IPS-NIHi11 (cell line): ENCODE results near the gene KCNQ5.

Experiments used
- DNase-seq: peaks from one replicate; pipeline ENCODE4 v3.0.0; 2012; ENCODE audit warnings: mixed read lengths, low spot score

The KCNQ5 gene

DNA sequence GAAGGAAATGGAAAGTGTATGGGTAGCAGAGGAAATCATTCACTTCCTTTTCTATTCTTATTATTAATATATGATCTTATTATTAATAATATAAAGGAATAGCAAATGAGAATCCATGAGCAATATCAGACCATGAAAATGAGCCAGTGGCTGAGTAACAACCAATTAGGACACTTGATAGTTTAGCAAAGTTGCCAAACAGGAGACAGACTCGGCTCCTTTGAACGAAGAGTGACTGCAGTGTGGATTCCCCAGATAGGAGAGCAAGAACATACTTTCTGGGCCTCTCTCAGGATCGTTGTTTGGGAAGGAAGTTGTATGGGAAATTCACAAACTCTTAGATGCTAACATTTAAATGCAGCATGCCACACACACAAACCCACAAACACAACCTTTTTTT is 381.4 kb downstream of the KCNQ5 start:
- no peak for DNase-seq

DNA sequence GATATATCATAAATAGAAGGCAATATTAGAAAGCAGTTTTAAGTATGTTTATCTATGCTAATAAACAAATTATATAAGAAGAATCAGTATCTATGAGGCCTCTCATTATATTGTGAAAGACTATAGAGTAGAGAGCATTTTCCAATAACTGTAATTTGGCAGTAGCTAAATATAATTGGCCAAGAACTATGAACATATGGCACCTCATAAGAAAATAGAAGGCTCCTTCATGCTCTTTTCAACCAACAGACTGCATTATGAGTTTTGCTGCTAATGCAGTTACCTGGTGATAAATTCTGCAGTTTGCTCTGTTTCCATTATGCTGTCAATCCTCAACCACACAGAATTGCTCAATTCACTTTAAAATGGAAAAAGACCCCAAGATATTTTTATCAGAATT is 382.4 kb downstream of the KCNQ5 start:
- no peak for DNase-seq

DNA sequence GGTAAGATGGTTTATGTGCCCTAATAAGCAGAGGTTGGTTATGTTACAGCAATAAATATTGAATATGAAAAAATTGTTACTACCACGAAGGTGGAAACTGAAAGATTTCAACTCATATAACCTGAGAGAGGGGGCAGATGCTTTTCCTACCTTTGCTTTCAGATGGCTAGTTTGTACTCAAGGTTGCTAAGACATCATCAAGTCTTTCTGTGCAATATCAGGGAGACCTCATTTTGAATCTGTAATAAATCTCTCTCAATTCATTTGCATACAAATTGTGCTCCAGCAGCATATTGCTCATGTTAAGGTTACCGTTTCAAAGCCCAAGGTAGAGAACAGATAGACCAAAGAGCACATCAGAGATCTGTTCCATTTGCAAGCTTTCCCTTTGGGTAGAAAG is 383.0 kb downstream of the KCNQ5 start:
- DNase-seq = no peak

DNA sequence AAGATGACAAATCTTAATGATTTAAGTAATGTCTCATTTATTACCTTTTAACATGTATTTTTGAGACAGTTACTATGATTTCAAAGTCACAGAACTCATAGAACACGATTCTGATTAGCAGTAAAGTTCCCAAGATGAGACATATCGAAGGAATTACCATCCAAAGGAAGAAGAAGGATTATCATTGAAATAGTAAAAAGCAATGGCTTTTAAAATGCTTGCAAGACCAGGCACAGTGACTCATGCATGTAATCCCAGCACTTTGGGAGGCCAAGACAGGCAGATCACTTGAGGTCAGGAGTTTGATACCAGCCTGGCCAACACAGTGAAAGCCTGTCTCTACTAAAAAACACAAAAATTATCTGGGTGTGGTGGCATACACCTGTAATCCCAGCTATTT is 384.3 kb downstream of the KCNQ5 start:
- no peak for DNase-seq

DNA sequence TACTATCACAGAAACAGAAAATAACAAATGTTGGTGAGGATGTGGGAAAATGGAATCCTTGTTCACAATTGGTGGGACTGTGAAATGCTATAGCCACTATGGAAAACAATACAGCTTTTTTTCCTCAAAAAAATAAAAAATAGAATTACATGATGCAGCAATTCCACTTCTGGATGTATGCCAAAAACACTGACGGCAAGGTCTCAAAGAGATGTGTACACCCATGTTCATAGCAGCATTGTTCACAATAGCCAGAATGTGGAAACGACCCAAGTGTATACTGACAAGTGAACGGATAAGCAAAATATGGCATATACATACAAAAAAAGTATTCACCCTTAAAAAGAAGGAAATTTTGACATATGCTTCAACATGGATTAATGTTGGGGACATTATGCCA is 390.1 kb downstream of the KCNQ5 start:
- no peak for DNase-seq

DNA sequence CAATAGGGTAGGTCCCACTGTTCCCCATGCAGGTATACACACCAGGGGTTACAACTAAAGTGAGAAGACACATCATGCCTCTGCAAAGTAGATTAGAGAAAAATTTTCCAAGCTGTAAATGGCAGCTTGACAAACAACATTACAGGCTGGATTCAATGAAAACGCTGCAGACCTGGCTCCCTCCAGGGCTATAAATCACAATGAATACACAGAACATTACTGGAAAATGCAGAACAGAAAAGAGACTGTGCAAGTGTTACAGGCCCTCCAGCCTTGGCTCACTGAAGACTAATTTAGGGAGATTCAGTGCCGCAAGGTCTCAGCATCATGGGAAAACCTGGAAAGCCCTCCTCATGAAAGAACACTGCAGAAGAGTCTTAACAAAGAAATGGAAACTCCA is 395.6 kb downstream of the KCNQ5 start:
- DNase-seq = no peak

DNA sequence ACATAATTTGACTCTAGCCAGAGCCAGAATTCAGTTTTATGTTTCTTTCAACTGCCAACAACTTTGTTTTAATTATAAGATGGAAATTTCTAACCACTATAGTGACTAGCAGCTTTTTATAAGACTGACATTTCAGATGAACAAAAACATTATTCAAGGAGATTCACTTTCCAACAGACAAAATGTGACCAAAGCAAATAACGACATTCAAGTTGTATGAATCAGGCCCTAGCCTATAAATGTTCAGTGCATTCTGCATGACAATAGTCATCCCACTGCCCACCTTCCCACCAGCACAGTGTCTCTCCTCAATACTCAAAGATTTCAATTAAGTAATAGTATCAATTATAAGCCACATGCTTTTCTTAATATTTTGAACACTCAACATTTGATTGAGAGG is 402.7 kb downstream of the KCNQ5 start:
- no peak for DNase-seq

DNA sequence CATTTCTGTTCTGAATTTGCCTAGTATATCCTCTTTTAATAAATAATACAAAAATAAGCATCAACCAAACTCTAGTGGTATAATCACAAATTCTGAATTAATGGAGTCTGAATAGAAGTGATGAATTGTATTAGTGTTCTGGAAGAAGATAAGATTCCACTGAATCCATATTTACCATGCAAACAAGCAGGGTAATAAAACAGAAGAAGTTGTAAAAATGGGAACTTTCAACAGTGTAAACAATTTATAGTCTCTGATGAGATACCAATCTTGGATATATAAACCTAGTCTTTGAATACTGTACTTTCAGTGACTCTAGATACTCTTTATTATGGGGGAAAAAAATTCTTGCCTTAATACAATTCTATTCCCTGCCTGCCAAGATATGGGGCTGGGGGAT is 405.8 kb downstream of the KCNQ5 start:
- DNase-seq = no peak

DNA sequence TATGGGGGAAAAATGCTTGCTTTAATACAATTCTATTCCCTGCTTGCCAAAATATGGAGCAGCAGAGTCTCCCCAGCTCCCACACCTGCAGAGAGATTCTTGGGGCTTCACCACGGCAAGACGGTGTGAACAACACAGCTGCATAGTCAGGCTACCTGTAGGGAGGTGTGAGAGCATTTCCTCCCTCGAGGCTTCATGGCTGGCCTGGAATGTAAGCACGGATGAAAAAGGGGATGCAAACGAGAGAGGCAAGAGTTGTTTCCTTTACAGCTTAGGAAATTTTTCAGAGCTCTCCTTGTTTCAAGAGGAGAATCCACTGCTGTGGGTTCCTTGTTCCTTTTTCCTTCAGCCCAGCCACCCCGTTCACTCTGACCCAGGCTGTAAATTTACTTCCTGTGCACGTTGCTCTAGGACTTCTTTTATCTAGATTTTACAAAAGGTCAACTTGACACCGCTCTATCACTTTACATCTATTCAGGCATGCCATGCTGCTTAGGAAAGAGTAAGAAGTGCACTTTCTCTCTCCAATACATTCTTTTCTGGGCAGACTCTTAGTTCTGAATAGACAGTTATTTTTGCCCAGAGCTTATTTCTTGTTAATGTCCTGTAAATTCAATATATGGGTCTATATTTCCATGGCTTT is 406.4 kb downstream of the KCNQ5 start:
- DNase-seq = peak; percentile 17

DNA sequence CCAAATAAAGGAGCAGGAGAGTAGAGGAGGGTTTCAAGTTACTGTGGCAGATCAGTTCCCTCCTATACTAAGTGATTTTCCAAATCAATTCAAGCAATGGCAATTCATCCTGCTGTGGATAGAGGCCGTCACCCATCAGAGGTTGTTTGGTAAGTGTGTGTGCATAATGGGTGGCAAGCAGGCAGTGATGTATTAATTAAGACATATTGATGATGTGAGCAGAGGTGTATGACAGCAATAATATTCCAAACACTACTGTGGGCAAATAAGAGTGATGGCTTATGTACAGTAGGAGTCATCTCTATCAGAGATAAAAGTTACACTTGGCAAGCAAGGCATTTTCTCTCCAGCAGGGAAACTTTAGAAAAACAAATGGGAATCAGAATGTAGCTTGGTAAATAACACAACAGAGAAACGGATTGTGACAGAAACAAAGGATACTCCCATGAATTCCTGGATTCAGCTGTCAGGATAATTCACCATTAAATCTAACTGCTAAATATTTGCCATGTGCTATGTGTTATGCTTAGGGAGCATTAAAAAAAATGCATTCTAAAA is 407.1 kb downstream of the KCNQ5 start:
- no peak for DNase-seq

DNA sequence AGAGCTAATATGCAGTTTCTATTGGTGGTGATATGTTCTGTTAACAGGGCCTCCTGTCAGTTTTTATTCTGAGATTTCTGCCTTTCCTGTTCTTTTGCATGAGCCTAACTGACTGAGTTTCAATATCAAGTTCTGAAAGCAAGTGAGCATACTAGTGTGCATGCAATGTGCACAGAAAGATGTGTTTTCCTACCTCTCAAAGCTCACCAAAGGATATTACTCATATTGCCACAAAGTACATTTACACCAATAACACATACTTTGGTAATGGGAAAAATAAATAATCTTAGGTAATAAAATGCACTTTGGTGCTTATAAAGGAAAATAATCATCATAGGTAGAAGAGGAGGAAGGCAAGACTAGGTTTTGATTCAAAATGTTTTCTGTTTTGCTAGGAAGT is 408.4 kb downstream of the KCNQ5 start:
- DNase-seq = no peak

DNA sequence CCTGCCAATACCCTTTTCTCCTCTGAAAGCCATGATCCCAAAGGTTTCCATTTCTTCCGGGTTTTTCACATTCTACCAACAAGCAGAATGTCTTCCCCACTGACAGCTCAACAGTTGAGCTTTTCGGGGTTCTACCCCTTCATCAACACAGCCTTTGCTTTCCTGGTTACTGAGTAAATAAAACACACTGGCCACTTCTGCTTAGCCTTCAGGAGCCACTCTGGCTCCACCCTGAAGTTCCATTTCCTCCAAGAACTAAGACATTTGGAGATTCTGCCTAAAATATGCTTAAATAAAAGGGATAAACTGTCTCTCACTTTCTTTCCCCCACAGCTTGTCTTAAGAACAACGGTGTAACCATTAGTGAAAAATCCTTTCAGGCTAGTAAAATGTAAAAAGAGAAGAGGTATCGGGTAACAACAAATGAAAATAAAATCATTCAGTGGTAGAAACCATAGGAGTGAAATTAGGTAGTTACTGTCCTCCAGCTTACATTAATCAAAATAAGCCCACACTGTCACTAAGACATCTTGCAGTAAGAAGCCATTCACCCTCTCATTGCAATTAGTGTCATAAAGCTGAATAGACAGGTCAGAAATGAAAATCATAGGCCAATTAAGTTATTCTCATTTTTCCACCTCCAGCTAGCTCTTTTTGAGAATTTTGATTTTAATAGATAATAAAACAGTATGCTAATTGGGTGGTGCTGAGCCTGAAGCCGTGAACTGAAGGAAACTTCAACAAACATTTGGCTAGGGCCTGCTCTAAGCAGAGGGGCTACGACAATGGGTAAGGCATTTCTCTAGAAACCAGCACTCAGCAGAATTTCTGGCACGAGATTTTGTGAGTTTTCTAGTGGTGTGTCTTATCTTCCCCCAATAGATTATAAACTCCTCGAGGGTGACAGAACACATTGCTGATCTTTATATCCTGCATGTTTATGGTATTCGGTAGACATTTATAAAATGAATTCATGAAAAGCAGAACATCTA is 409.2 kb downstream of the KCNQ5 start:
- DNase-seq = no peak

DNA sequence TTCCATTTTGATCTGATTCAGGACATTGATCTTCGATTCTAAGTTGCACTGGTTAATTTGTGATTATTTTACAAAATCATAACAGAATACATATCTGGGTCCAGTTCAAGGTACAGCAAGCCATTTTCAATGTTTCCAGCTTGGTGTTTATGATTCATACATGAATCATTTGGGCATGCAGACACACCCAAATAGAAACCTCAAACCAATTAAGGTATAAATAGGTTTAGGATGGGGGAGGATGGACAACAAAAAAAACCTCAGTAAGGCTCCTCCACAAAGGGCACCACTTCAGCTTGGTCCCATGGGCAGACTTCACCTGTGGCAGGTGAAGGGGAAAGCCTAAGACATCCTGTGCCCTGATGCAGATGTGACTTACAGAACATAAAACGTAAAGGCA is 410.7 kb downstream of the KCNQ5 start:
- no peak for DNase-seq

DNA sequence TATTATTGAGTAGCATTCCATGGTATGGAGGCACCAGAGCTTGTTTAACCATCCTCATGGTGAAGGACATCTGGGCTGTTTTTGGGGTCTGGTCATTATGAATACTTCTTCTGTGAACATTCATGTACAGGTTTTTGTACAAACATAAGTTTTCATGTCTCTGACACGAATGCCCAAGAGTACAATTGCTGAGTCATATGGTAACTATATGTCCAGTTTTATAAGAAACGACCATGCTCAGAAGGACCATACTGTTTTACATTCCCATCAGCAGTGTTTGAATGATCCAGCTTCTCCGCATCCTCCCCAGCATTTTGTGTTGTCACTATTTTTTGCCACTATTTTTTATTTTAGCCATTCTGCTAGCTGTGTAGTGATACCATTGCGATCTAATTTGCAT is 414.8 kb downstream of the KCNQ5 start:
- DNase-seq = no peak

DNA sequence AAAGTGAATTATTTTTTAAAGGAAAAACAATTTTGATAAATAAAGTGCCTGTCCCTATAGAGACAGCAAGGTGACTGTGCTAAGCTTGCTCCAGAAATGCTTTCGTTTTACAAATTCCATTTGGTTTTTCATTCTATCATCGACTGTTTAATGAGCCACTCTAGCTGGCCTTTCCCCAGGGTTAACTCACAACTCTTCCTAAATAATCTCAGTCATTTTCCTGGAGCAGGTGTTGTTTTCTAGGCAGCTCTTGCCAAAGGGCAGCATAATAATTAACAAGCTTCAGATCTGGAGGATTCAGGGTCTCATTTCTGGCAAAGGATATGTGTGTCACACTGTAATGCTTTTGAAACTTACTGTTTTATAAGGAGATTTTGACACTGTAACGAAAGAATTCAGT is 419.2 kb downstream of the KCNQ5 start:
- no peak for DNase-seq

DNA sequence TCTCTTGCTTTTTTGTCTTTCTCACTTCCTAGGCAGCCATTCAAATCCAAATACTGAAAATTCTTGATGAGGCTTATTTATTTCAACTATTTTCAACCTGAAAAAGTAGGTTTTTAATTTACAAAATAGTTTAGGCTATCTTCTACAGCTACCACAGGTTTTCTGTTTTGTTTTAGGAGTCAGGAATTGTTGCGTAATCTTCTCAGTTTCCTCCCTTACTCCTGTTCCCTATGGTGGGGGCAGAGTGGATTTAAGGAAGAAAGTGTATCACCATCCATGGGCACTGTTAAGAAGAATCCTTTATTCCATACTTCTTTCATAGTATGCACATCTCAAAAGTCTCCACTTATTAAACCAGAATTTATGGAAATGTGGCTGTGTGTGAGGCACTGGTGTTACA is 421.0 kb downstream of the KCNQ5 start:
- no peak for DNase-seq

DNA sequence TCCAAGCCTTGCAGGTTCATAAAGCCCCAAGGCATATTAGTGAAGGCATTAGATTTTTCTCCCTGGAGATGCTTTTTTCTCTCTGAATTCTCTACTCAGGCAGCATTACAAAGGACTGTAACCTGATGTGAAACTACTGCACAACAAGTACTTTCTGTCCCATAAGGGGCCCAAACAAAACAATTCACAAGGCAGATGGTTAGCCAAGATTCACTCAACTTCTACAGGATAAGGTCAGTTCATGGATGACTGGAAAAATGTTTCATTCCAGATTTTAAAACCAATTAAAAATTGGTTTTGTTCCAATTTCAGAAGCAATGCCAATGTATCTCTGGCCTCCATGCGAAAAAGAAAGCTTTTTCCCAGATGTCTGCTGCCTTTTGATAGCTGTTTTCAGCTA is 421.6 kb downstream of the KCNQ5 start:
- no peak for DNase-seq

DNA sequence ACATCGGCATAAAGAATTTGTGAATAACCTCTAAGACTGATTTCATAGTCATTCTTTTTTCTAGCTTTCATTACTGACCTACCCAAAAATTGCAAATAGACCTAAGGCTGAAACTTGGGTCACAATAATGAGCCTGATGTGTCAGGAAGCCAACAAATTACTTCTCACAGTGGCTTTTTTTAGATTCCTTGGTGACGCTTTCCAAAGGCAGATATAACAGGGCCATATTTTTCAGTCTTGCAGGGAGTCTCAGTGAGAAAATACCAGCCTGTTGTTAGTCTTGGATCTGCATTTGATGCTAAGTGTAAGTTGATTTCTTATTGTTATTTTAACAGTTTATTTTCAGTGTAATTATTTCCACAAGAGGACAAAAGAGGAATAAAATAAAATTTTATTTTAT is 423.7 kb downstream of the KCNQ5 start:
- DNase-seq = no peak

DNA sequence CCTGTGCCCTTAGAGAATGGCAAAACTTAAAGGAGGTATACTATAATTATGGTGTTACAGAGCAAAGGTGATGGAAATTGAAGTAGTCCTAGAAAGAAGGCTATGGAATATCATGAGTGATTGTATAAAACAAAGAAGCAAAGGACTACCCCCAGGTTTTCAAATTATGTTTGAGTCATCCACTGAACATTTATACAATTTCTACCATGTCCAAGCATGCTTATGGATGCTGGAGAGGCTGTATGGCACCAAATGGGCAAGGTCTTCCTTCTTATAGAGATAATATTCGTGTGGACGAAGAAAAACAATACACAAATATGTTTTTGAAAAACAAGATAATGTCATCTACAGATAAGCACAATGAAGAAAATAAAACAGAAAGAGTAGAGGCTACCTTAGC is 425.9 kb downstream of the KCNQ5 start:
- DNase-seq = no peak

DNA sequence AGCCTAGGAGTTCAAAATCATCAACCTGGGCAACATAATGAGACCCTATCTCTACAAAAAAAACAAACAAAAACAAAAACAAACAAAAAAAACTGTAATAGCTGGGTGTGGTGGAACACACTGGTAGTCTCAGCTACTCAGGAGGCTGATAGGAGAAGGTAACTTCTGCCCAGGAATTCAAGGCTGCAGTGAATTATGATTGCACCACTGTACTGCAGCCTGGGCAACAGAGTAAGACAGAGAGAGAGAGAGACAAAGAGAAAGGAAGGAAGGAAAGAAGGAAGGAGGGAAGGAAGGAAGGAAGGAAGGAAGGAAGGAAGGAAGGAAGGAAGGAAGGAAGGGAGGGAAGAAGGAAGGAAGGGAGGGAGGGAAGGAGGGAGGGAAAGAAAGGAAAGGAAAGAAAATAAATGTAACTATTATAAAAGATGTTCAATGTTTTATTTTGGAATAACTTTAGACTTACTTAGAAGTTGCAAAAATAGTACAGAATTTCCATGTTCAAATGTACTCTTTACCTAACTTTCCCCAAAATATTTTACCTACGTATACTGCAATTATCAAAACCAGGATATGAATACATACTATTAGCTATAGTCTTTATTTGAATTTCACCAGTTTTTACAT is 428.2 kb downstream of the KCNQ5 start:
- DNase-seq = no peak

DNA sequence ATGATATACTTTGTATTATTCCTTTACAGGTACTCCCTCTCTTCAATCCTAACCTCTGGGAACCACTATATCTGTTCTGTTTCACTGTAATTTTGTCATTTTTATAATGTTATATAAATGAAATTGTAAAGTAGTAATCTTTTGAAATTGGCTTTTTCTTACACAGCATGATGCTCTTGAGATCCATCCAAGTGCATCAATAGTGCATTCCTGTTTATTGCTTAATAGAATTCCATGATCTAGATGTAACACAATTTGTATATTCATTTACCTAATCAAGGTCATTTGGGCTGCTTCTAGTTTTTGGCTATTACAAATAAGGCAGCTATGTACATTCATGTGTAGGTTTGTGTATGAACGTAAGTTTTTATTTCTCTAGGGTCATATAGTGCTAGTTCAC is 428.8 kb downstream of the KCNQ5 start:
- no peak for DNase-seq

DNA sequence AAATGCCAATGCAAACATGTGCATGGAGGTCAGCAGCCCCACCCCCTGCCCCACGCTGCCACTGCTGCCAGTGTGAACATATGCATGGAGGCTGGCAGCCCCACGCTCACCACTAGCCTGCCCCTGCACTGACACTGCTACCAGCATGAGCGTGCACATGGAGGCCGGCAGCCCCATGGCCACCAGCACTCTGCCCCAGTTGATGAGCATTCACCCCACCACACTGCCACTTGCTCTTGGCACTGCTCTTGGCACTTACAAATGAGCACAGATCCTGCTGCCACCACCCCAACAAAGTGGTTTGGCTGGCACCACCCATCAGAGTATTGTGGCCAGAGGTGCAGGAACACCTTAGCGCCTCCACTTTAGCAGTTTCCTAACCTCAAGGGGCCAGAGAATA is 429.3 kb downstream of the KCNQ5 start:
- DNase-seq = no peak

DNA sequence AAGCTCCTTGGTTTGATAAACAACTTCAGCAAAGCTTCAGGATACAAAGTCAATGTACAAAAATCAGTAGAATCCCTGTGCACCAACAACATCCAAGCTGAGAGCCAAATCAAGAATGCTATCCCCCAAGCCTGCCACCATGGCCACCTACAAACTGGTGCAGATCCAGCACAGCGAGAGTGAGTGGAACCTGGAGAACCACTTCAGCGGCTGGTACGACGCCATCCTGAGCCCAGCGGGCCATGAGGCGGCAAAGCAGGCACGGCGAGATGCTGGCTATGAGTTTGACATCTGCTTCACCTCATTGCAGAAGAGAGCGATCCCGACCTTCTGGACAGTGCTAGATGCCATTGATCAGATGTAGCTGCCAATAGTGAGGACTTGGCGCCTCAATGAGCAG is 433.1 kb downstream of the KCNQ5 start:
- no peak for DNase-seq
